Subcutaneous abdominal adipose tissue (tissue), 5 donors: ENCODE measurements around the gene PLCD3.
A peak's percentile ranks its signal among the peaks of the same experiment; 100 is the strongest.
"Not testable (repeated sequence)": the region's sequence is repeated elsewhere in the genome, so short reads cannot be mapped to it uniquely, and the experiment has no call there.

Experiments
- H3K27ac ChIP-seq: one replicate; pipeline ENCODE4 v1.7.0; 2013; ENCODE audit warnings: low read depth, mild to moderate bottlenecking, inconsistent platforms, low read length, moderate library complexity
- H3K27me3 ChIP-seq, 5 donors: one replicate each; pipeline ENCODE4 v1.7.0; 2013; ENCODE audit warnings: low read length in 5 of 5, inconsistent platforms in 1 of 5; ENCODE audit not compliant: control insufficient read depth in 5 of 5, insufficient read depth in 4 of 5
- H3K36me3 ChIP-seq, 5 donors: one replicate each; pipeline ENCODE4 v1.7.0; 2013; ENCODE audit warnings: low read length in 5 of 5; ENCODE audit not compliant: control insufficient read depth in 5 of 5, insufficient read depth in 5 of 5
- H3K4me1 ChIP-seq, 5 donors: one replicate each; pipeline ENCODE4 v1.7.0; 2013; ENCODE audit warnings: low read length in 5 of 5, mild to moderate bottlenecking in 3 of 5, moderate library complexity in 1 of 5; ENCODE audit not compliant: control insufficient read depth in 5 of 5, insufficient read depth in 5 of 5
- H3K4me3 ChIP-seq, 5 donors: one replicate each; pipeline ENCODE4 v1.7.0; 2013; ENCODE audit warnings: low read length in 5 of 5, low read depth in 1 of 5
- H3K9ac ChIP-seq, 5 donors: one replicate each; pipeline ENCODE4 v1.7.0; 2013; ENCODE audit warnings: low read length in 5 of 5, mild to moderate bottlenecking in 4 of 5, moderate library complexity in 3 of 5
- H3K9me3 ChIP-seq, 5 donors: one replicate each; pipeline ENCODE4 v1.7.0; 2013; ENCODE audit warnings: low read length in 5 of 5; ENCODE audit not compliant: control insufficient read depth in 5 of 5
- donor health status: healthy.
- donor health status: healthy.
- donor health status: healthy.
- donor health status: healthy.
- donor health status: healthy.

The PLCD3 gene

DNA sequence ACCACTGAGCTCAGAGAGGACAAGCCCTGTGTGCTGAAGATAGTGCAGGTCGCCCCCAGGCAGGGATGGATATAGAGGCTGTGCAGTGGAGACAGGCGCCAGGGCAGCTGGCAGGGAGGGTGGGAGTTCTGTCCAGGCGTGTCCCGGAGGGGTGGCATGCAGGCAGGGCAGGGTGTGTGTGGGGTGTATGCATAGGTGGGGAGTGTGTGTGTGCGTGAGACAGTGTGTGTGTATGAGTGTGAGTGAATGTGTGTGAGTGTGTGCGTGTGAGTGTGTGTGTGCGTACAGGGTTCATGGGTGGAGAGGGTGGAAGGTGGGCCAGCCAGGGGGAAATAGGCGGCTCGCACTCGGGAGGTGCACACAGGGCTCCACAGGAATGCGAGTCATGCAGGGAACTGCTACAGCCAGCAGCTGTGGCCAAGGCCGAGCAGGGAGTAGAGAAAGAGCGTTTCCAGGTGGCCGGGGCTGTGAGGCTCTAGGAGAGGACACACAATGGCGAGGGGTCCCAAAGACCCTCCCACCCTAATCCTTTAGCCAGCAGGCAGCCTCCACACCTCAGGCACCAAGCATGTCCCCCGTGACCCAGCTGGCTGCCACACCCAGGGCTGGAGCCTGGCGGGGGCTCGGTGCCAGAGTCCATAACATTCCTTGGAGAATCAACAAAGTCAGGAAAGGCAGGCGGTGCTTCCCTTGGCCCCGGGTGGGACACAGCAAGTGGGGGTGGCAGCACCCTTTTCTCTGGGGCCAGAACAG is 4.6 kb downstream of the PLCD3 start:
- Histone ChIP-seq H3K9ac (peak overlapping the region in 4 of 5 donors; percentile 17 to 57 (median 32)), H3K9me3 (no peaks in the 10 kb centered on the region), H3K27ac (peak overlapping the region; percentile 77), H3K36me3 (no peaks in the 10 kb centered on the region), H3K4me1 (peaks cover 10 to 76% (median 69%) of the 10 kb centered on the region in 5 donors), H3K4me3 (peak overlapping the region in 3 of 5 donors; percentile 6 to 37 (median 11)), H3K27me3 (no peaks in the 10 kb centered on the region)

DNA sequence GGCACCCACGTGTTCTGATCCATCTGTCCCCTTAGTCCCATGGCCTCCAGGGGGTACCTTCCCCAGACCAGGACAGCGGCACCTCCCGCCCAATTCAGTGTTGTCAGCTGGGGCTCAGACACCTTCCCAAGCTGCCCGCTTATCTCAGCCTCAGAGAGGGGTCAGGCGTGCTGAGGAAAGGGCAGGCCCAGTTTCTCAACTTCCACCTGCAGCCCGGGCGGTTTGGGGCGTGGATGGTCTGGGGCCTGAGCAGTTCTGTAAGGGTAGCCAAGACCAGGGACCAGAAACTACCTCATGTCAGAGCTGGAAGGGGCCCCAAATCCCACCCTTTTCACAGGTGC is 5.1 kb downstream of the PLCD3 start:
- Histone ChIP-seq H3K27me3 (no peaks in the 10 kb centered on the region), H3K9me3 (no peaks in the 10 kb centered on the region), H3K27ac (peak overlapping the region; percentile 77), H3K36me3 (no peaks in the 10 kb centered on the region), H3K4me1 (peaks cover 12 to 79% (median 66%) of the 10 kb centered on the region in 5 donors), H3K9ac (peak overlapping the region in 2 of 5 donors; percentile 17 to 20), H3K4me3 (peak overlapping the region in 1 of 5 donors; percentile 37)

DNA sequence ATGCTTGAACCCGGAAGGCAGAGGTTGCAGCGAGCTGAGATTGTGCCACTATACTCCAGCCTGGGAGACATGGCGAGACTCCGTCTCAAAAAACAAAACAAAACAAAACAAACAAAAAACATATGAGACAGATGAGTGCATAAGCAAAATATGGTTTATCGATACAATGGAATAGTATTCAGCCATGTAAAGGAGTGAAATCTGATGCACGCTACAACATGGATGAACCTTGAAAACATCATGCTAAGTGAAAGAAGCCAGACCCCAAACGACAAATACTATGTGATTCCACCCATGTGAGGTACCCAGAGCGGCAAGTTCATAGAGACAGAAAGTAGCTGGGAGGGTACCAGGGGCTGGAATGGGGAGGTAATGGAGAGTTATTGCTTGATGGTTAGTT is 6.8 kb downstream of the PLCD3 start:
- Histone ChIP-seq H3K27me3 (no peaks in the 10 kb centered on the region), H3K4me1 (peaks cover 12 to 68% (median 52%) of the 10 kb centered on the region in 5 donors), H3K4me3 (no peak overlapping the region), H3K27ac (no peak overlapping the region), H3K9me3 (no peaks in the 10 kb centered on the region), H3K36me3 (peaks cover 0 to 4% (median 0%) of the 10 kb centered on the region in 5 donors), H3K9ac (no peak overlapping the region)

DNA sequence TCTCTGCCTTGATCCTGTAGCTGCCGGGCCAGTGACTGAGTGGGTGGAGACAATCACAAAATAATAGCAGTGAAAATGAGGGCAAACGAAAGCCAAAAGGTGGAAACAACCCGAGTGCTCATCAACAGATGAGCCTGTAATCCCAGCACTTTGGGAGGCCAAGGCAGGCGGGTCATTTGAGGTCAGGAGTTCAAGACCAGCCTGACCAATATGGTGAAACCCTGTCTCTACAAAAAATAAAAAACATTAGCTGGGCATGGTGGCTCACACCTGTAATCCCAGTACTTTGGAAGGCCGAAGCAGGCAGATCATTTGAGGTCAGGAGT is 7.6 kb downstream of the PLCD3 start:
- H3K27me3 ChIP-seq, H3K4me3 ChIP-seq, H3K9me3 ChIP-seq, H3K9ac ChIP-seq: not testable (repeated sequence)
- Histone ChIP-seq H3K36me3 (peaks cover 0 to 12% (median 3%) of the 10 kb centered on the region in 5 donors), H3K4me1 (peaks cover 15 to 68% (median 52%) of the 10 kb centered on the region in 5 donors), H3K27ac (peak overlapping the region; percentile 50)

DNA sequence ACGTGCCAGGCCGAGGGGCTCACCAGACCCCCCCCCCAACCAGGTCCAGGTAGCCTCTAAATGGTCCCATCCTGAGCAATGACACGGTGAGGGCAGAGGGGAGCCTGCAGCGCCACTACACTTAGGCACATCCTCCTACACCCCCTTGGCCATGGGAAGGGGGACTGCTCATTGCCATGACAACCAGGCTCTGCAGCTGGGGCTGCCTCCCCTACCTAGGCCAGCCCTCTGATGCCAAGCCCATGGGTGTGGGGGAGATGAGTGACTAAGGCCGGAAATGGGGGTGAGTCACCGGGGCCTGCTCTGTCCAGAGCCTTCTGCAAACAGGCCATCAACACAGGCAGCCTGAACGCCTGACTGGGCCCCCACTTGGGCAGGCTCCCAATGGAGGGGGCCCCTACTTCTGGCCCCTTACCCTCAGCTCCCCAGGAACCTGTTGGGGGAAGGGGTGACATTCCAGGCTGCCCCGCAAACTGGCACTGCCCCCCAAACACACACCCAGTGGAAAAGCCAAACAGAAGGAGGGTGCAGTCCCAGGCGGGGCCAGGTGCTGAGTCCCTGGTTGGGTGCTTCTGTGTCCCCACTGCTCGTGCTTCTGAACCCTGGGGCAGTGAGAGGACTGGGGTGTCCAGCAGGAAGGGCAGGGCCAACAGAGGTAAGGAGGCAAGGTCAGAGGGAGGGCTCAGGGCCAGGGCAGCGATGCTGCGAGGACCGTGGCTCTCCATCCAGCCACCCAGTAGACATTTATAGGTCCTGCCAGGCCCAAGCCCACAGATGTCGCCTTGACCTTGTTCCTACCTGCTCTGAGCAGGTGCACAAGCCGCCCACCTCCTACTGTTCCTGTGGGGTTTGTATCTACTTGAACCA is 8.2 kb downstream of the PLCD3 start:
- H3K27ac ChIP-seq = peak overlapping the region; percentile 50
- peaks cover 0 to 18% (median 8%) of the 10 kb centered on the region in 5 donors for H3K36me3 ChIP-seq
- no peaks in the 10 kb centered on the region for H3K9me3 ChIP-seq
- no peaks in the 10 kb centered on the region for H3K27me3 ChIP-seq
- H3K4me3 ChIP-seq = no peak overlapping the region
- H3K9ac ChIP-seq = peak overlapping the region in 2 of 5 donors; percentile 30 to 42
- peaks cover 14 to 68% (median 49%) of the 10 kb centered on the region in 5 donors for H3K4me1 ChIP-seq

DNA sequence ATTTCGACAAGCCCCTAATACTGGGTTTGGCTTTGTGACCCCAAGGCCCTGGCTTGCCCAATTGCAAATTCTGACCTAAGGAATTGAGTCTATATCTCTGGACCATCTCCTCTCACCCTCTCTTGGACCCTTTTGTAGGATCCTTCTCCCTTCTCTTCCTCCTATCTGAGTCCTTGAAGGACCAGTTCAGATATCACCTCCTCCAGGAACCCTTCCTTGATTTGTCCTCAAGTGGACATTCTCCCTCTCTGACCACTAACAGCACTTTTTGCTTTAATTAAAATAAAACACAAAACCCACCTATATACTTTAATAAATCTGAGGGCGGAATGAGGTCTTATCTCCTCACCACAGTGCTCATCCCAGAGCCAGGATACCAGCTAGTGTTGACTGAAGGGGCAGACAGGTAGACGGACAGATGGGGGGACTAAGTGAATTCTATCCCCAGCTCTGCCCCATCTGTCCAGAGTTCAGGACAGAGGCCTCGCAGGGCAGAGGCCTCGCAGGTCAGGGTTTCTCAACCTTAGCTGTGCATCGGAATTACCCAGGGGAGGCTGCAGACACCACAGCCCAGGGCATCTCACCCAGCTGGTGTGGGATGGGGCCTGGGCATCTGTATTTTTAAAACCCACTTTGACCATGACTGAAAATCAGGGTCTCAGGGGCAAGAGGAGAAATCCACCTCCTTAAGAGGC is 9.1 kb downstream of the PLCD3 start:
- no peaks in the 10 kb centered on the region for H3K27me3 ChIP-seq
- no peaks in the 10 kb centered on the region for H3K9me3 ChIP-seq
- no peak overlapping the region for H3K4me3 ChIP-seq
- peaks cover 11 to 61% (median 40%) of the 10 kb centered on the region in 5 donors for H3K4me1 ChIP-seq
- peak overlapping the region; percentile 16 for H3K27ac ChIP-seq
- H3K36me3 ChIP-seq = peaks cover 0 to 27% (median 14%) of the 10 kb centered on the region in 5 donors
- H3K9ac ChIP-seq = peak overlapping the region in 2 of 5 donors; percentile 17 to 56

DNA sequence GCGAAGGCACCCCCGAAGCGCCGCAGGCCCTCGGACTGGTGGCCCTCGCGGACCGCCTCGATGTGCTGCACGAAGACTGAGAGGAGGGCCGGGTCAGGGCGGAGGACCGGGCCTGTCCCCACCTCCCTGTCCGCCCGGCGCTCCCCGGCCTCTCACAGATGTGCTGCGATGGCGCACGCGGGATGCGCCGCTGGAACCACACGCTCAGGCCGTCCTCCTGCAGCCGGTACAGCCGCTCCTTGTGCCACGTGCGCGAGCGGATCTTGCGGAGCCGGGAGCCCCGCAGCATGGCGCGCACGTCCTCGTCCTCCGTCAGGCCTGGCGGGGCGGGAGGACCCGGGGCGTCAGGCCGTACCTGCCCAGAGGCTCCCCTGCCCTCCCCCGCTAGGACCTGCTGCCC is 11.3 kb downstream of the PLCD3 start:
- peaks cover 0 to 46% (median 30%) of the 10 kb centered on the region in 5 donors for H3K36me3 ChIP-seq
- no peaks in the 10 kb centered on the region for H3K27me3 ChIP-seq
- no peak overlapping the region for H3K9ac ChIP-seq
- H3K9me3 ChIP-seq = no peaks in the 10 kb centered on the region
- H3K4me1 ChIP-seq = peaks cover 7 to 47% (median 26%) of the 10 kb centered on the region in 5 donors
- H3K27ac ChIP-seq = no peak overlapping the region
- H3K4me3 ChIP-seq = no peak overlapping the region

DNA sequence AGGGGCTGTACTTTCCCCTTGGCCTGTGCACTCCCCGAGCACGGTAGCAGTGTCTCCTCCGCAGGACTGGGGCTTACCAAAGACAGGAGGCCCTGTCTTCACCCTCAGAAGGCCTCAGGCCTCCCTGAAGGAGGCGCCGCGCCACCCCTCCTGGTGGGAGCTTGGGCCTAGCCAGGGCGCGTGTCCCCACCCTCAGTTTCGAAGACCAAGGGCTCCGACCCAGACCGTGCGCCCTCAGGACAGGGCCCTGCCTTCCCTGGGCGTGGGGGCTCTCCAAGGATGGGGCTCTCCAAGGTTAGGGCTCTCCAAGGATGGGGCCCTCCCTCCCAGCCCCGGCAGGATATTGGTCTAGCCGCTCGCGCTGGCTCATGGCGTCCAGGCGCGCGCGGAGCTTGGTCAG is 11.8 kb downstream of the PLCD3 start:
- Histone ChIP-seq H3K27me3 (no peaks in the 10 kb centered on the region), H3K4me3 (no peak overlapping the region), H3K9me3 (no peaks in the 10 kb centered on the region), H3K9ac (no peak overlapping the region), H3K4me1 (peaks cover 7 to 47% (median 26%) of the 10 kb centered on the region in 5 donors), H3K36me3 (peaks cover 0 to 48% (median 34%) of the 10 kb centered on the region in 5 donors), H3K27ac (no peak overlapping the region)

DNA sequence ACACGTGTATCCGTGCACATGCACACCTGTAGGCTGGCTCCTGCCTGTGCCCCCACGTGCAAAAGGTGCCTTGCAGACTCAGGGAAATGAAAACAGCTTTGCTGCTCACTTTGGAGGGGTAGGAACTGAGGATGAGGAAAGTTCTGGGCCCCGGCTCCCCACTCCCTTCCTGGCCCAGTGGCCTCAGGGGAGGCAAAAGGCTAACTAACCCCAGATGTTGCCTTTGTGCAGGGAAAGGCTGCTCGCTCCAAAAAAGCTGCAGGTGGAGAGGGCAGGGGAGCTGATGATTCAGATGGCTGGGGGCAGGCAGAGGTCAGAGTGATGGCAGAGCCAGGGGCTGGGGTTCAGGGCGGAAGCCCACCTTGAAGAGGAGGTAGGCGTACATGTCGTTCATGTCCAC is 12.4 kb downstream of the PLCD3 start:
- Histone ChIP-seq H3K36me3 (peaks cover 0 to 54% (median 37%) of the 10 kb centered on the region in 5 donors), H3K4me1 (peaks cover 7 to 47% (median 26%) of the 10 kb centered on the region in 5 donors), H3K27ac (no peak overlapping the region)

More for the DNA sequence above, 12.4 kb downstream of the PLCD3 start:
- H3K9me3 ChIP-seq = no peaks in the 10 kb centered on the region
- no peak overlapping the region for H3K9ac ChIP-seq
- no peak overlapping the region for H3K4me3 ChIP-seq
- no peaks in the 10 kb centered on the region for H3K27me3 ChIP-seq
